C1 segment of cervical spinal cord (tissue), 14 donors: ENCODE results near the gene SEPTIN12.

ENCODE experiments used
- DNase-seq, 14 donors: peaks; one replicate each; lab custom pipeline; 2025; lab: John Stamatoyannopoulos, UW

Gene SEPTIN12

DNA sequence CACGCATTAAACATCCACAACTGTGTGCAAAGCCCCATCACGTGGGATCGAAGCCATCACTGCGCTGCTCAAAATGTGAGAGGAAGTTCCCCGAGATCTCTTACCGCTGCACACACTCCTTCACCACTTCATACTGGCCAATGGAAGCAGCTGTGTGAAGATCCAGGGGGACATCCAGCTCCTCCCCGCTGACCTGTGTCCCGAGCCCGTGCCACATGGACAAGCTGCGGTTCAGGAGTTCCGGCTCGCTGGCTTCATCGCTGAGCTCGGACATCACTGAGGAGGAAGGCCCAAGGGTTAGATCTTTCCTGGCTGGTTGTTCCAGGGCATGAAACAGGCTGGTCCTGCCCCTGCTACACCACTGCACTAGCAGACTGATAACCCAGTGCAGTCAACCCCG, 58.3 kb downstream of the SEPTIN12 start:
- no peak for DNase-seq

DNA sequence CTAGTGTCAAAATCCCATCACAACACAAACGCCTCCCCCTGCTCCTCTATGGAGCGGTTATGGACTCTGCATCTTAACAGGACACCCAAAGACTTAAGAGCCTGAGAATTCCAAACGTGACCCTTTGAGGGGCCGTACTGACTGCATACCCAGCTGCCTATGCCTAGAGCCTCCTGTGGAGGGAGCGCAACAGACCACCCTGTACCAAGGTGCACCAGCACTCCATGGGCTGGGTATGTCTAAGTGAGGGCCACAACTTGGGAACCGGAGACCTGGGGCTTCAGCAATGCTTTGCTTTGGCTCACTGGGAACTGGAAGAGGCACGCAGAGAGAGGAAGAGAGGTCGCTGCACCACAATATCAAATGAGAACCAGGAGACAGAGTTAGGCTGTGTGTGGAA, 59.5 kb downstream of the SEPTIN12 start:
- no peak for DNase-seq
